IMR-90 (cell line): ENCODE measurements around the gene SLC26A2. TPM values are rescaled to one million over a fixed set of nuclear protein-coding genes. Genes with fewer than 3 reads are reported as not detected.

Experiments used
- ATAC-seq: fragments of 200-7000 bp; cut with Tn5 transposase; 2 replicates; pipeline ENCODE4 v1.9.1; 2020; ENCODE audit warnings: low read depth, mild to moderate bottlenecking, moderate library complexity
- BruUV-seq: library from RNA; stranded (reverse); fragments of 400-500 nt; replicated peaks from 2 replicates; lab custom pipeline; 2021; lab: Mats Ljungman, UMichigan
- CTCF ChIA-PET: fragments of 300-600 bp; formaldehyde crosslinking; extraction: SDS; loops from one replicate; lab custom pipeline; 2021; ENCODE audit warnings: antibody characterized with exemption; lab: Yijun Ruan, JAX
- POLR2A ChIA-PET: fragments of 300-600 bp; sonication (Branson Sonifier 250); formaldehyde crosslinking; loops from one replicate; lab custom pipeline; 2022; ENCODE audit warnings: antibody characterized with exemption; ENCODE audit not compliant: unreplicated experiment; lab: Charles Lee
- DNase-seq: peaks from one replicate; pipeline ENCODE4 v3.0.0; 2013
- H2AFZ ChIP-seq: replicated peaks from 2 replicates; pipeline ENCODE3; 2013; ENCODE audit warnings: low read length, mild to moderate bottlenecking; ENCODE audit not compliant: poor library complexity
- H2AK5ac ChIP-seq: 2 replicates; pipeline ENCODE4 v1.6.1; 2013; ENCODE audit warnings: low read depth, low read length, inconsistent platforms
- H2AK9ac ChIP-seq: replicated peaks from 2 replicates; pipeline ENCODE3; 2013; ENCODE audit warnings: mild to moderate bottlenecking, low read depth, low read length, moderate library complexity; ENCODE audit not compliant: poor library complexity
- H2BK120ac ChIP-seq: 2 replicates; pipeline ENCODE4 v1.6.1; 2013; ENCODE audit warnings: low read depth, low read length, inconsistent platforms
- H2BK15ac ChIP-seq: 3 replicates; pipeline ENCODE4 v1.6.1; 2013; ENCODE audit warnings: low read depth, low read length, inconsistent platforms
- H2BK20ac ChIP-seq: 2 replicates; pipeline ENCODE4 v1.6.1; 2013; ENCODE audit warnings: low read depth, mild to moderate bottlenecking, inconsistent platforms, low read length, moderate library complexity
- H2BK5ac ChIP-seq: 2 replicates; pipeline ENCODE4 v1.6.1; 2013; ENCODE audit warnings: mild to moderate bottlenecking, low read depth, low read length, inconsistent platforms; ENCODE audit not compliant: poor library complexity, severe bottlenecking
- H3K14ac ChIP-seq: replicated peaks from 2 replicates; pipeline ENCODE4 v1.6.1; 2013; ENCODE audit warnings: low read depth, low read length, inconsistent platforms
- H3K18ac ChIP-seq: 2 replicates; pipeline ENCODE4 v1.6.1; 2013; ENCODE audit warnings: low read depth, low read length, control low read depth
- H3K23ac ChIP-seq: 2 replicates; pipeline ENCODE4 v1.6.1; 2013; ENCODE audit warnings: low read depth, low read length, inconsistent platforms
- H3K27ac ChIP-seq: 2 replicates; pipeline ENCODE4 v1.5.1; 2013; ENCODE audit warnings: mild to moderate bottlenecking, control low read depth, low read length; ENCODE audit not compliant: insufficient read depth
- H3K27me3 ChIP-seq: 2 replicates; pipeline ENCODE4 v1.6.1; 2013; ENCODE audit warnings: low read length; ENCODE audit not compliant: control insufficient read depth, insufficient read depth
- H3K36me3 ChIP-seq: 2 replicates; pipeline ENCODE4 v1.6.1; 2013; ENCODE audit warnings: low read length, mixed read lengths; ENCODE audit not compliant: control insufficient read depth, insufficient read depth
- H3K4ac ChIP-seq: 2 replicates; pipeline ENCODE4 v1.6.1; 2013; ENCODE audit warnings: low read depth, low read length, inconsistent platforms
- H3K4me1 ChIP-seq: 2 replicates; pipeline ENCODE4 v1.6.1; 2013; ENCODE audit warnings: low read length, mixed read lengths; ENCODE audit not compliant: control insufficient read depth, insufficient read depth
- H3K4me2 ChIP-seq: 2 replicates; pipeline ENCODE4 v1.6.1; 2013; ENCODE audit warnings: low read depth, mild to moderate bottlenecking, control low read depth, low read length, moderate library complexity
- H3K4me3 ChIP-seq: 2 replicates; pipeline ENCODE4 v1.5.1; 2013; ENCODE audit warnings: low read depth, mild to moderate bottlenecking, control low read depth, low read length, moderate library complexity; ENCODE audit not compliant: insufficient read depth
- H3K56ac ChIP-seq: 2 replicates; pipeline ENCODE4 v1.6.1; 2013; ENCODE audit warnings: low read length, inconsistent platforms; ENCODE audit not compliant: insufficient read depth; ENCODE audit errors: extremely low read depth
- H3K79me1 ChIP-seq, 2 experiments: 2 replicates each; pipeline ENCODE4 v1.6.1; 2013; ENCODE audit warnings: low read length in 2 of 2, inconsistent platforms in 1 of 2, low read depth in 1 of 2
- H3K9ac ChIP-seq: 2 replicates; pipeline ENCODE4 v1.6.1; 2013; ENCODE audit warnings: low read depth, low read length, control low read depth
- H3K9me1 ChIP-seq: 2 replicates; pipeline ENCODE4 v1.6.1; 2013; ENCODE audit warnings: low read length, inconsistent platforms; ENCODE audit not compliant: insufficient read depth
- H3K9me3 ChIP-seq: 2 replicates; pipeline ENCODE4 v1.6.1; 2013; ENCODE audit warnings: low read length; ENCODE audit not compliant: control insufficient read depth, insufficient read depth
- H4K20me1 ChIP-seq: 2 replicates; pipeline ENCODE4 v1.6.1; 2013; ENCODE audit warnings: low read length, inconsistent platforms; ENCODE audit not compliant: insufficient read depth
- H4K5ac ChIP-seq: 2 replicates; pipeline ENCODE4 v1.6.1; 2013; ENCODE audit warnings: mild to moderate bottlenecking, low read depth, low read length, control low read depth
- H4K8ac ChIP-seq, 2 experiments: 2 replicates each; pipeline ENCODE4 v1.6.1; 2013; ENCODE audit warnings: low read depth in 2 of 2, low read length in 2 of 2, control low read depth in 1 of 2, inconsistent platforms in 1 of 2
- H4K91ac ChIP-seq: 2 replicates; pipeline ENCODE4 v1.6.1; 2013; ENCODE audit warnings: low read depth, low read length, inconsistent platforms; ENCODE audit not compliant: insufficient read depth
- BHLHE40 ChIP-seq: fragments of 150-350 bp; IDR thresholded peaks from 2 replicates; pipeline ENCODE4 v1.6.1; 2016; ENCODE audit warnings: mild to moderate bottlenecking, low read depth, low read length
- CEBPB ChIP-seq: IDR thresholded peaks from 2 replicates; pipeline ENCODE4 v1.6.1; 2012; ENCODE audit warnings: low read depth, low read length, improper control_type of control experiment
- CHD1 ChIP-seq: IDR thresholded peaks from 2 replicates; pipeline ENCODE4 v1.6.1; 2012; ENCODE audit warnings: low read depth, low read length, improper control_type of control experiment
- ELK1 ChIP-seq: fragments of 150-350 bp; IDR thresholded peaks from 2 replicates; pipeline ENCODE4 v1.6.1; 2016; ENCODE audit warnings: low read depth, mild to moderate bottlenecking, low read length, moderate library complexity, borderline replicate concordance
- FOS ChIP-seq: fragments of 150-350 bp; IDR thresholded peaks from 2 replicates; pipeline ENCODE4 v1.6.1; 2016; ENCODE audit warnings: low read depth, low read length
- MAFK ChIP-seq: IDR thresholded peaks from 2 replicates; pipeline ENCODE4 v1.6.1; 2012; ENCODE audit warnings: low read depth, low read length, improper control_type of control experiment
- MAZ ChIP-seq: IDR thresholded peaks from 2 replicates; pipeline ENCODE4 v1.6.1; 2012; ENCODE audit warnings: low read depth, mild to moderate bottlenecking, low read length, improper control_type of control experiment, moderate library complexity, borderline replicate concordance
- MXI1 ChIP-seq: IDR thresholded peaks from 2 replicates; pipeline ENCODE4 v1.6.1; 2012; ENCODE audit warnings: low read depth, mild to moderate bottlenecking, low read length, moderate library complexity, borderline replicate concordance
- NFE2L2 ChIP-seq: fragments of 150-350 bp; IDR thresholded peaks from 2 replicates; pipeline ENCODE4 v1.6.1; 2016; ENCODE audit warnings: low read depth, mild to moderate bottlenecking, low read length
- POLR2A ChIP-seq: IDR thresholded peaks from 2 replicates; pipeline ENCODE4 v1.6.1; 2012; ENCODE audit warnings: mild to moderate bottlenecking, low read depth, low read length
- RAD21 ChIP-seq: IDR thresholded peaks from 2 replicates; pipeline ENCODE4 v1.6.1; 2012; ENCODE audit warnings: low read length, improper control_type of control experiment
- RCOR1 ChIP-seq: IDR thresholded peaks from 2 replicates; pipeline ENCODE4 v1.6.1; 2012; ENCODE audit warnings: mild to moderate bottlenecking, low read length, improper control_type of control experiment; ENCODE audit not compliant: insufficient replicate concordance
- RFX5 ChIP-seq: IDR thresholded peaks from 2 replicates; pipeline ENCODE4 v1.8.0; 2012; ENCODE audit warnings: low read depth, mild to moderate bottlenecking, low read length, moderate library complexity
- SMC3 ChIP-seq: fragments of 150-350 bp; IDR thresholded peaks from 2 replicates; pipeline ENCODE4 v1.6.1; 2016; ENCODE audit warnings: low read depth, mild to moderate bottlenecking, antibody characterized with exemption, low read length, moderate library complexity
- USF2 ChIP-seq: fragments of 150-350 bp; IDR thresholded peaks from 2 replicates; pipeline ENCODE4 v1.6.1; 2017; ENCODE audit warnings: mild to moderate bottlenecking, antibody characterized with exemption, low read length, low read depth
- WGBS, 2 experiments: methylation state at CpG; one replicate each; pipeline versions ENCODE4 v1.1.5 to v1.1.7; 2013; ENCODE audit warnings: missing lambda C conversion rate in 2 of 2; ENCODE audit not compliant: insufficient read length in 1 of 2; ENCODE audit errors: extremely low coverage in 2 of 2; 5-methylcytosine and 5-hydroxymethylcytosine counted together
- dilution Hi-C: fragments of 300-500 bp; cut with HindIII; formaldehyde crosslinking; loops from one replicate; pipeline ENCODE4 v1.14.3; 2018; ENCODE audit warnings: low sequenced_read_pairs; ENCODE audit not compliant: unreplicated experiment
- in situ Hi-C: fragments of 300-500 bp; cut with MboI; formaldehyde crosslinking; loops from 3 replicates; pipeline ENCODE4 v1.14.3; 2019; ENCODE audit warnings: low sequenced_read_pairs, inconsistent platforms, mixed read lengths
- intact Hi-C: fragments of 100-400 bp; cut with micrococcal nuclease; formaldehyde crosslinking; loops from 2 replicates; pipeline ENCODE4 v1.10.0; 2022
- polyA plus RNA-seq, 3 experiments: library from polyadenylated mRNA; depleted of rRNA; stranded (reverse); fragments of >200 nt; gene quantifications; 2 replicates each; pipeline ENCODE4 v1.2.3, GENCODE V29; 2012; ENCODE audit warnings: low replicate concordance in 1 of 3
- total RNA-seq: library from RNA; depleted of rRNA; stranded (reverse); fragments of >200 nt; gene quantifications from 2 replicates; pipeline ENCODE4 v1.2.3, GENCODE V29; 2012
- TF ChIP-seq, protein P1 (sequence below): conservative IDR thresholded peaks from 2 replicates; pipeline ENCODE4 v1.5.1; 2012; ENCODE audit warnings: mild to moderate bottlenecking, low read depth, low read length, improper control_type of control experiment

SLC26A2 gene
- total and polyA plus RNA-seq, 2 of the 4 experiments (the other 2 are of a cell fraction), result 2.2 to 9.9 TPM

DNA sequence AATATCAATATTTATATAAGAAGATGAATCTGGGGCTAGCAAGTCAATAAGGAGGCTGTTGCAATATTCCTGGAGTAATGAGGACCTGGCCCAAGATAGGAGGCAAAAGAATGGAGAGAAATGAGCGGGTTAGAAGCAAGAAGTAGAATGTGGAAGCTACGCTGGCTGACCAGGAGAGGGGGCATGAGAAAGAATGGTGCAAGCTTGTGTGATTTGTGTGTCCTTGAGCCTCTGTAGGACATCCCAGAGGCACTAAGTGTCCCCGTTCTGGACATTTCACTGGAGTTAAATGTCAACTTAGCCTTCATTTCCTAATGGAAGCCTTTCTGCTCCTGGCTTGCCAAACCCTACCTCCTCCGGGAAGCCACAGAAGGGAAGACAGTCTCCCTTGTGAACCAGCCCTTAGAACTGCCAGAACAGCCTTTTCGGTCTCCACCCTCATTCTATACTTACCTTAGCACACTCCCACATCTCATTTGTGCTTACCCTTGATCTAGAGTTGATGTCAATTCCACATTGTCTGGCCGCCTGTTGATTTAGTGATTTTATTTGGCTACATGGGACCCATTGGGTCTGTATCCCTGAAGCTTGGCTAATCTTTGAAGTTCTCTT lies 9.3 kb upstream of the SLC26A2 start:
- DNase-seq (no peak), ATAC-seq (no peak)
- Histone ChIP-seq H2BK20ac (no peak overlapping the region), H3K4me2 (no peak overlapping the region), H3K23ac (no peak overlapping the region), H3K4ac (no peak overlapping the region), H3K4me3 (no peak overlapping the region), H3K56ac (no peak overlapping the region), H2BK120ac (no peak overlapping the region), H3K14ac (no peak overlapping the region), H2BK5ac (no peak overlapping the region), H3K36me3 (no peaks in the 10 kb centered on the region), H2BK15ac (no peak overlapping the region), H3K27me3 (peaks cover 33% of the 10 kb centered on the region), H3K79me1 (no peaks in the 10 kb centered on the region), H3K9me1 (no peaks in the 10 kb centered on the region), H3K4me1 (no peaks in the 10 kb centered on the region), H2AK5ac (no peak overlapping the region), H4K20me1 (no peaks in the 10 kb centered on the region), H4K8ac (no peak overlapping the region), H3K18ac (no peak overlapping the region), H2AFZ (no peak overlapping the region), H3K27ac (no peak overlapping the region), H2AK9ac (no peak overlapping the region), H4K91ac (no peak overlapping the region), H4K5ac (no peak overlapping the region), H3K9me3 (no peaks in the 10 kb centered on the region), H3K9ac (no peak overlapping the region)
- in situ Hi-C loops, result no loop called here
- no TSS peak for BruUV-seq
- dilution Hi-C loops, result no loop called here
- intact Hi-C loops, result no loop called here
- WGBS, 2 experiments, result 100% methylated on average over 1 of the region's 6 CpGs; no CpG with 5 or more reads in 1 of the 2 experiments
- TF ChIP-seq, protein P1, sequence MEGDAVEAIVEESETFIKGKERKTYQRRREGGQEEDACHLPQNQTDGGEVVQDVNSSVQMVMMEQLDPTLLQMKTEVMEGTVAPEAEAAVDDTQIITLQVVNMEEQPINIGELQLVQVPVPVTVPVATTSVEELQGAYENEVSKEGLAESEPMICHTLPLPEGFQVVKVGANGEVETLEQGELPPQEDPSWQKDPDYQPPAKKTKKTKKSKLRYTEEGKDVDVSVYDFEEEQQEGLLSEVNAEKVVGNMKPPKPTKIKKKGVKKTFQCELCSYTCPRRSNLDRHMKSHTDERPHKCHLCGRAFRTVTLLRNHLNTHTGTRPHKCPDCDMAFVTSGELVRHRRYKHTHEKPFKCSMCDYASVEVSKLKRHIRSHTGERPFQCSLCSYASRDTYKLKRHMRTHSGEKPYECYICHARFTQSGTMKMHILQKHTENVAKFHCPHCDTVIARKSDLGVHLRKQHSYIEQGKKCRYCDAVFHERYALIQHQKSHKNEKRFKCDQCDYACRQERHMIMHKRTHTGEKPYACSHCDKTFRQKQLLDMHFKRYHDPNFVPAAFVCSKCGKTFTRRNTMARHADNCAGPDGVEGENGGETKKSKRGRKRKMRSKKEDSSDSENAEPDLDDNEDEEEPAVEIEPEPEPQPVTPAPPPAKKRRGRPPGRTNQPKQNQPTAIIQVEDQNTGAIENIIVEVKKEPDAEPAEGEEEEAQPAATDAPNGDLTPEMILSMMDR, result no peak
- TF ChIP-seq RAD21, result no peak
- no peak for TF ChIP-seq FOS
- no peak for TF ChIP-seq RCOR1
- TF ChIP-seq POLR2A, result no peak
- no peak for TF ChIP-seq MAFK
- TF ChIP-seq CEBPB, result no peak
- no peak for TF ChIP-seq SMC3
- TF ChIP-seq RFX5, result no peak
- TF ChIP-seq USF2, result no peak
- no peak for TF ChIP-seq BHLHE40
- TF ChIP-seq CHD1, result no peak
- TF ChIP-seq ELK1, result no peak
- no peak for TF ChIP-seq MAZ
- no peak for TF ChIP-seq NFE2L2
- no peak for TF ChIP-seq MXI1
- POLR2A ChIA-PET, result no interaction called here
- CTCF ChIA-PET, result interaction anchor here (0.7 to 1.6 kb wide), 2 partner anchors 8 to 18 kb away, joined by 3 to 5 read pairs; no protein-coding TSS in a partner anchor
